Measurements from ENCODE around the gene DPT.

DNA sequence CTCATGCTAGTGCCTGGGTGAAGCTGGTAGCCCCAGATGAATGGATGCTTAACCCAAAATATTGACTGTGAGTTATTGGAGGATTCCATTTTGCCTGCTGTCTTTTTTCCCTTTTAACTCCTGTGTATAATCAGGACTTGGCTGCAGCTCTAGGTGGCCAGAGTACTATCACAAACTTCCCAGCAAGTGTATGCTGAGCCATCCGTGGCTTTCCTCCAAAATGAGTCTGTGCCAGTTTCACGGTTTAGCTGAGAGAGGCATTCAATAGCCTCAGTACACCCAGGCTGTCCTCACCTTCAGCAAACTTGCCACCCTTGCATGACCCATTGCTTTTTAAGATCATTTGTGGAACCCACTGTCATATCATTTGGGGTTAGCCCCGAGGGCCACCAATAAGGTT lies 5.3 kb upstream of the DPT start:
- TF ChIP-seq, protein P1, sequence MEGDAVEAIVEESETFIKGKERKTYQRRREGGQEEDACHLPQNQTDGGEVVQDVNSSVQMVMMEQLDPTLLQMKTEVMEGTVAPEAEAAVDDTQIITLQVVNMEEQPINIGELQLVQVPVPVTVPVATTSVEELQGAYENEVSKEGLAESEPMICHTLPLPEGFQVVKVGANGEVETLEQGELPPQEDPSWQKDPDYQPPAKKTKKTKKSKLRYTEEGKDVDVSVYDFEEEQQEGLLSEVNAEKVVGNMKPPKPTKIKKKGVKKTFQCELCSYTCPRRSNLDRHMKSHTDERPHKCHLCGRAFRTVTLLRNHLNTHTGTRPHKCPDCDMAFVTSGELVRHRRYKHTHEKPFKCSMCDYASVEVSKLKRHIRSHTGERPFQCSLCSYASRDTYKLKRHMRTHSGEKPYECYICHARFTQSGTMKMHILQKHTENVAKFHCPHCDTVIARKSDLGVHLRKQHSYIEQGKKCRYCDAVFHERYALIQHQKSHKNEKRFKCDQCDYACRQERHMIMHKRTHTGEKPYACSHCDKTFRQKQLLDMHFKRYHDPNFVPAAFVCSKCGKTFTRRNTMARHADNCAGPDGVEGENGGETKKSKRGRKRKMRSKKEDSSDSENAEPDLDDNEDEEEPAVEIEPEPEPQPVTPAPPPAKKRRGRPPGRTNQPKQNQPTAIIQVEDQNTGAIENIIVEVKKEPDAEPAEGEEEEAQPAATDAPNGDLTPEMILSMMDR (IDR thresholded peaks at IDR 0.05; ENCODE audit: extremely low read depth in 1 of 2, insufficient read depth in 1 of 2, low read depth in 1 of 2, low read length in 2 of 2) = no peak
- TF ChIP-seq MAX (IDR thresholded peaks at IDR 0.05; ENCODE audit: insufficient read depth, insufficient read length) (no peak), POLR2A (IDR thresholded peaks at IDR 0.05; ENCODE audit: low read depth, low read length) (no peak), POLR2AphosphoS5 (IDR thresholded peaks at IDR 0.05; ENCODE audit: insufficient read depth, low read depth, low read length) (no peak), JUN (IDR thresholded peaks at IDR 0.05; ENCODE audit: borderline replicate concordance, insufficient read depth, insufficient read length, low read depth) (no peak), EZH2 (IDR thresholded peaks at IDR 0.05; ENCODE audit: borderline replicate concordance, low read depth, low read length, severe bottlenecking) (no peak)
